ENCODE results near the gene ATRIP.

DNA sequence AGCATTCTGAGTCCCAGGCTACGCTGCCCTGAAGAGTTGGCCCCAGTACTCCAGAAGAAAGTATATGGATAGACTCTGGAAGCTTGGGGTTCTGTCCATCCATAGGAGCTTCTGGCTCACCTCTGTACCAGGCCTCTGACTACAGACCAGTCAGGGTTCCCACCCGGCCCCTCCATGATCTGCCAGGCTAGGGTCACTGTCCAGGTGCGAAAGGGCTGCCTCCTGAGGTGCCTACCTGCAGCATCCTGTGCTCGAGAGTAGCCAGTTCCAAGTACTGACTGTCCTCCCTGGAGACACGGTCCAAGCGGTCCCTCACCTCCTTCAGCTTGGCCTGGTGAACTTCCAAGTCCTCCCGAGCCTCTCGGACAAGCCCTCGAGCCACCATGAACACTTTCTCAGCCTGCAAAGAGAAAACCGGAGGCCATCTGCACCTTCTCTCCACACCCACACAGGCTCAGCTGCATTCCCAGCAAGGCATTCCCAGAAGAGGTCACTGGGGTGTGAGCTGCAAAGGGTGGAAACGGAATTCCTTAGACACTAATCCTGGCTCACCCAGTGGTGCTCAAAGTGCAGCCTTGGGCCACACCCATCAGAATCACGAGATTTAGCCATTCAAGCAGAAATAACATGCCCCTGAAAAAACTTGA lies 12.9 kb upstream of the ATRIP start:
- TF ChIP-seq, protein P1, sequence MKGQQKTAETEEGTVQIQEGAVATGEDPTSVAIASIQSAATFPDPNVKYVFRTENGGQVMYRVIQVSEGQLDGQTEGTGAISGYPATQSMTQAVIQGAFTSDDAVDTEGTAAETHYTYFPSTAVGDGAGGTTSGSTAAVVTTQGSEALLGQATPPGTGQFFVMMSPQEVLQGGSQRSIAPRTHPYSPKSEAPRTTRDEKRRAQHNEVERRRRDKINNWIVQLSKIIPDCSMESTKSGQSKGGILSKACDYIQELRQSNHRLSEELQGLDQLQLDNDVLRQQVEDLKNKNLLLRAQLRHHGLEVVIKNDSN (IDR thresholded peaks at IDR 0.05; ENCODE audit: borderline replicate concordance, extremely low read length, insufficient read depth, low read depth, low read length): no peak
- TF ChIP-seq, protein P2, sequence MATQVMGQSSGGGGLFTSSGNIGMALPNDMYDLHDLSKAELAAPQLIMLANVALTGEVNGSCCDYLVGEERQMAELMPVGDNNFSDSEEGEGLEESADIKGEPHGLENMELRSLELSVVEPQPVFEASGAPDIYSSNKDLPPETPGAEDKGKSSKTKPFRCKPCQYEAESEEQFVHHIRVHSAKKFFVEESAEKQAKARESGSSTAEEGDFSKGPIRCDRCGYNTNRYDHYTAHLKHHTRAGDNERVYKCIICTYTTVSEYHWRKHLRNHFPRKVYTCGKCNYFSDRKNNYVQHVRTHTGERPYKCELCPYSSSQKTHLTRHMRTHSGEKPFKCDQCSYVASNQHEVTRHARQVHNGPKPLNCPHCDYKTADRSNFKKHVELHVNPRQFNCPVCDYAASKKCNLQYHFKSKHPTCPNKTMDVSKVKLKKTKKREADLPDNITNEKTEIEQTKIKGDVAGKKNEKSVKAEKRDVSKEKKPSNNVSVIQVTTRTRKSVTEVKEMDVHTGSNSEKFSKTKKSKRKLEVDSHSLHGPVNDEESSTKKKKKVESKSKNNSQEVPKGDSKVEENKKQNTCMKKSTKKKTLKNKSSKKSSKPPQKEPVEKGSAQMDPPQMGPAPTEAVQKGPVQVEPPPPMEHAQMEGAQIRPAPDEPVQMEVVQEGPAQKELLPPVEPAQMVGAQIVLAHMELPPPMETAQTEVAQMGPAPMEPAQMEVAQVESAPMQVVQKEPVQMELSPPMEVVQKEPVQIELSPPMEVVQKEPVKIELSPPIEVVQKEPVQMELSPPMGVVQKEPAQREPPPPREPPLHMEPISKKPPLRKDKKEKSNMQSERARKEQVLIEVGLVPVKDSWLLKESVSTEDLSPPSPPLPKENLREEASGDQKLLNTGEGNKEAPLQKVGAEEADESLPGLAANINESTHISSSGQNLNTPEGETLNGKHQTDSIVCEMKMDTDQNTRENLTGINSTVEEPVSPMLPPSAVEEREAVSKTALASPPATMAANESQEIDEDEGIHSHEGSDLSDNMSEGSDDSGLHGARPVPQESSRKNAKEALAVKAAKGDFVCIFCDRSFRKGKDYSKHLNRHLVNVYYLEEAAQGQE (IDR thresholded peaks at IDR 0.05; ENCODE audit: low read depth, low read length): no peak
- TF ChIP-seq, protein P3, sequence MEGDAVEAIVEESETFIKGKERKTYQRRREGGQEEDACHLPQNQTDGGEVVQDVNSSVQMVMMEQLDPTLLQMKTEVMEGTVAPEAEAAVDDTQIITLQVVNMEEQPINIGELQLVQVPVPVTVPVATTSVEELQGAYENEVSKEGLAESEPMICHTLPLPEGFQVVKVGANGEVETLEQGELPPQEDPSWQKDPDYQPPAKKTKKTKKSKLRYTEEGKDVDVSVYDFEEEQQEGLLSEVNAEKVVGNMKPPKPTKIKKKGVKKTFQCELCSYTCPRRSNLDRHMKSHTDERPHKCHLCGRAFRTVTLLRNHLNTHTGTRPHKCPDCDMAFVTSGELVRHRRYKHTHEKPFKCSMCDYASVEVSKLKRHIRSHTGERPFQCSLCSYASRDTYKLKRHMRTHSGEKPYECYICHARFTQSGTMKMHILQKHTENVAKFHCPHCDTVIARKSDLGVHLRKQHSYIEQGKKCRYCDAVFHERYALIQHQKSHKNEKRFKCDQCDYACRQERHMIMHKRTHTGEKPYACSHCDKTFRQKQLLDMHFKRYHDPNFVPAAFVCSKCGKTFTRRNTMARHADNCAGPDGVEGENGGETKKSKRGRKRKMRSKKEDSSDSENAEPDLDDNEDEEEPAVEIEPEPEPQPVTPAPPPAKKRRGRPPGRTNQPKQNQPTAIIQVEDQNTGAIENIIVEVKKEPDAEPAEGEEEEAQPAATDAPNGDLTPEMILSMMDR (IDR thresholded peaks at IDR 0.05 in 2 of 3, conservative IDR thresholded peaks at IDR 0.05 in 1 of 3; ENCODE audit: control insufficient read depth in 2 of 3, extremely low read depth in 1 of 3, insufficient read depth in 1 of 3, low read depth in 3 of 3, low read length in 3 of 3): no peak
- TF ChIP-seq, protein P4, sequence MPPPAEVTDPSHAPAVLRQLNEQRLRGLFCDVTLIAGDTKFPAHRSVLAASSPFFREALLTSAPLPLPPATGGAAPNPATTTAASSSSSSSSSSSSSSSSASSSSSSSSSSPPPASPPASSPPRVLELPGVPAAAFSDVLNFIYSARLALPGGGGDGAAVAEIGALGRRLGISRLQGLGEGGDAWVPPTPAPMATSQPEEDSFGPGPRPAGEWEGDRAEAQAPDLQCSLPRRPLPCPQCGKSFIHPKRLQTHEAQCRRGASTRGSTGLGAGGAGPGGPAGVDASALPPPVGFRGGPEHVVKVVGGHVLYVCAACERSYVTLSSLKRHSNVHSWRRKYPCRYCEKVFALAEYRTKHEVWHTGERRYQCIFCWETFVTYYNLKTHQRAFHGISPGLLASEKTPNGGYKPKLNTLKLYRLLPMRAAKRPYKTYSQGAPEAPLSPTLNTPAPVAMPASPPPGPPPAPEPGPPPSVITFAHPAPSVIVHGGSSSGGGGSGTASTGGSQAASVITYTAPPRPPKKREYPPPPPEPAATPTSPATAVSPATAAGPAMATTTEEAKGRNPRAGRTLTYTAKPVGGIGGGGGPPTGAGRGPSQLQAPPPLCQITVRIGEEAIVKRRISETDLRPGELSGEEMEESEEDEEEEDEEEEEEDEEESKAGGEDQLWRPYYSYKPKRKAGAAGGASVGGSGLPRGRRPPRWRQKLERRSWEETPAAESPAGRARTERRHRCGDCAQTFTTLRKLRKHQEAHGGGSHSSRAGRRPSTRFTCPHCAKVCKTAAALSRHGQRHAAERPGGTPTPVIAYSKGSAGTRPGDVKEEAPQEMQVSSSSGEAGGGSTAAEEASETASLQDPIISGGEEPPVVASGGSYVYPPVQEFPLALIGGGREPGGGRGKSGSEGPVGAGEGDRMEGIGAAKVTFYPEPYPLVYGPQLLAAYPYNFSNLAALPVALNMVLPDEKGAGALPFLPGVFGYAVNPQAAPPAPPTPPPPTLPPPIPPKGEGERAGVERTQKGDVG (CRISPR knock-in tag; IDR thresholded peaks at IDR 0.05): no peak
- TF ChIP-seq CEBPB (IDR thresholded peaks at IDR 0.05; ENCODE audit: borderline replicate concordance in 1 of 2, low read depth in 2 of 2, low read length in 2 of 2): no peak
- no peak for TF ChIP-seq TAF1 (IDR thresholded peaks at IDR 0.05; ENCODE audit: borderline replicate concordance, low read depth, low read length)
- TF ChIP-seq RAD21 (IDR thresholded peaks at IDR 0.05; ENCODE audit: insufficient read depth, low read depth, low read length): no peak
- TF ChIP-seq EGR1 (IDR thresholded peaks at IDR 0.05; ENCODE audit: borderline replicate concordance in 1 of 2, low read depth in 2 of 2, low read length in 2 of 2): no peak
- no peak for TF ChIP-seq JUND (IDR thresholded peaks at IDR 0.05; ENCODE audit: low read depth, low read length)
- no peak for TF ChIP-seq EZH2 (IDR thresholded peaks at IDR 0.05; ENCODE audit: borderline replicate concordance, control insufficient read depth, low read depth, low read length)
- TF ChIP-seq POLR2AphosphoS5 (IDR thresholded peaks at IDR 0.05; ENCODE audit: low read length): no peak
- no peak for TF ChIP-seq CBX3 (IDR thresholded peaks at IDR 0.05; ENCODE audit: borderline replicate concordance, low read depth)
- no peak for TF ChIP-seq MYC (IDR thresholded peaks at IDR 0.05; ENCODE audit: insufficient read depth, insufficient read length, insufficient replicate concordance, low read length, severe bottlenecking)

Measured in GM12878 (cell line).